GM12878 (cell line): ENCODE results near the gene FREM3.

Experiments used
- BHLHE40 ChIP-seq, 2 experiments: fragments of 450-650 bp in 1 of 2; IDR thresholded peaks; 2 replicates each; pipeline ENCODE4 v1.6.1; 2011 to 2017; ENCODE audit warnings: low read depth in 2 of 2, borderline replicate concordance in 1 of 2, improper control_type of control experiment in 1 of 2, low read length in 1 of 2, mild to moderate bottlenecking in 1 of 2
- CREB1 ChIP-seq: IDR thresholded peaks from 2 replicates; pipeline ENCODE4 v1.6.1; 2012; ENCODE audit warnings: low read depth, mild to moderate bottlenecking, inconsistent platforms
- EZH2 ChIP-seq: IDR thresholded peaks from 2 replicates; pipeline ENCODE4 v1.6.1; 2012; ENCODE audit warnings: low read depth, mild to moderate bottlenecking, control low read depth, inconsistent platforms, low read length, borderline replicate concordance; ENCODE audit not compliant: control insufficient read depth
- FOXM1 ChIP-seq: IDR thresholded peaks from 2 replicates; pipeline ENCODE4 v1.6.1; 2012; ENCODE audit warnings: low read depth, mild to moderate bottlenecking, inconsistent platforms, low read length, moderate library complexity
- NFYB ChIP-seq: IDR thresholded peaks from 2 replicates; pipeline ENCODE4 v1.6.1; 2011; ENCODE audit warnings: low read depth, mild to moderate bottlenecking, low read length, improper control_type of control experiment, moderate library complexity; ENCODE audit not compliant: insufficient read depth
- POLR2A ChIP-seq: IDR thresholded peaks from 2 replicates; pipeline ENCODE4 v1.6.1; 2011; ENCODE audit warnings: low read depth, mild to moderate bottlenecking, low read length
- SREBF1 ChIP-seq: IDR thresholded peaks from 2 replicates; pipeline ENCODE4 v1.6.1; 2012; ENCODE audit warnings: mild to moderate bottlenecking, low read length
- TARDBP ChIP-seq: IDR thresholded peaks from 2 replicates; pipeline ENCODE4 v1.6.1; 2016; ENCODE audit warnings: borderline replicate concordance
- ZBTB40 ChIP-seq: fragments of 450-650 bp; IDR thresholded peaks from 2 replicates; pipeline ENCODE4 v1.6.1; 2016; ENCODE audit warnings: mild to moderate bottlenecking, moderate library complexity, borderline replicate concordance

GRCh38 chr4:143598816-143599215, 101.7 kb downstream of the FREM3 start:
- TF ChIP-seq CREB1 (no peak), SREBF1 (no peak), NFYB (no peak), FOXM1 (no peak), BHLHE40 (IDR thresholded peaks at IDR 0.05; ENCODE audit: borderline replicate concordance in 1 of 2, low read depth in 2 of 2, low read length in 1 of 2) (no peak), TARDBP (no peak), POLR2A (no peak), EZH2 (no peak), ZBTB40 (no peak)
